Cerebellar nuclear complex (tissue), 1 donor: ENCODE measurements around the gene SLC7A11.

ENCODE experiments used
- DNase-seq, 2 experiments: peaks; one replicate each; lab custom pipeline; 2025; lab: John Stamatoyannopoulos, UW

The SLC7A11 gene

DNA sequence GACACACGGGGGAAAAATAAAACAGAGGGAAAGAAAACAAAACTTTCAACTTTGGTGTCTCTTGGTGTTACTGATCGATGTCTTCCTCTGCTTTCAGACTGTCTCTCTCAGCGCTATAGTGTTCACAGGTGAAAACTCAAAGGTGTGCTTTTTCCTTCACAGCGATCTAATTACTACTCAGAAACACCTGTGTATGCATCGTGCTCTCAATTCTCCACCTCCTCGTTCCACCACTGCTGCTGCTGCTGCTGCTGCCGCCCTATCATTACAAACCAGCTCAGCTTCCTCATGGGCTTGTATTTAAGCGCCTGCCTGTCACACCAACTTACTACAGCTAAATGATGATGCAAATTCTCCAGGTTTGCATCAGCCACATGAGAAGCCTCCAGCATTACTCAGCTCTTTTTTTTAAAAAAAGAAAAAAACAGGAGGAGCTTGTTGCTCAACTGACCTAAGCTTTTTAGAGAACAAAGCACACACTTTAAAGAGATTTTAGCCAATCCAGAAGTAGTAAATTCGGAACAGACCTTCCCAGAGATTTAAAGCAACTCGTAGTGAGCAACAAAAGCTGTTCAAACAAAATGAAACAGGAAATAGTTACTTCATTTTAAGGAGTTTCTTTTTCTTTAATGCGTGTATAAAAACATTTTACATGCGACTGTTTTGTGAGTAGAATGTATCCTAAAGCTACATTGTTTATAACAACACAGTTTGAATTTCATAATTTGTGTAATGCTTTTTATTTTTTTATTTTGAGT is at the start of gene SLC7A11:
SLC7A11 (minus strand) TSS at position 274 of the 758 bp plus-strand sequence. CDS start 280 bp downstream, outside the sequence.
- no peak for DNase-seq

DNA sequence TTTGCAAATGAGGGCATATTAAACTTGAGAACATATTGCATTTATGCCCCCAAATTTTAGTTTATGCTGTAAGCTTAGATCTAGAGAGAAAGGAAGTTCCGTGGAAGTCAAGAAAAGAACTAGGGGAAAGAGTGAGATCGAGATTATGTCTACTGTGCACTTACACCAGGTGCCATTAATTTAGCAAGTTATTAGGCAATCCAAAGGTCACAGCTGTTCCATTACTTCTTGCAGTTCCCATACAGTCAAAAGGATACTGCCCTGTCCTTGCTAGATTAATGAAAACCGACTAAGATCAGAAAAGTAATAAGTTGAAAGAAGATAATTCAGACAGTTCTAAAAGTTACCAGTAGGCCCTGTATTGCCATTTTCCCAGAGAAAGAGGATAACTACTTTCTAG is 49.3 kb upstream of the SLC7A11 start:
- DNase-seq, result no peak

DNA sequence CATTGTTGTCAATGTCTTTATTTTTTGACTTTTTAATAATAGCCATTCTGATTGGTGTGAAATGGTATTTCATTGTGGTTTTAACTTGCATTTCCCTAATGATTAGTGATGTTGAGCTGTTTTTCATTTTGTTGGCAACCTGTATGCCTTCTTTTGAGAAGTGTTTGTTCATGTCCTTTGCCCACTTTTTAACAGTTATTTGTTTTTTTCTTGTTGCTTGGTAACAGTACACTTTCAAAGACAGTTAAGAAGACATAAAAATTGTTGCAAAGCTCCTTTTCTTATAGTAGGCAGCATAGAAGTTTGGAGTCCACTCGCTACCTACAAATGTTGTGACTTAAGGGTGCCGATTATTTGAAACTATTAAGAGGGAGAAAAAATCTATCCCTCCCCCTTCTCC is 48.7 kb upstream of the SLC7A11 start:
- DNase-seq, result no peak

DNA sequence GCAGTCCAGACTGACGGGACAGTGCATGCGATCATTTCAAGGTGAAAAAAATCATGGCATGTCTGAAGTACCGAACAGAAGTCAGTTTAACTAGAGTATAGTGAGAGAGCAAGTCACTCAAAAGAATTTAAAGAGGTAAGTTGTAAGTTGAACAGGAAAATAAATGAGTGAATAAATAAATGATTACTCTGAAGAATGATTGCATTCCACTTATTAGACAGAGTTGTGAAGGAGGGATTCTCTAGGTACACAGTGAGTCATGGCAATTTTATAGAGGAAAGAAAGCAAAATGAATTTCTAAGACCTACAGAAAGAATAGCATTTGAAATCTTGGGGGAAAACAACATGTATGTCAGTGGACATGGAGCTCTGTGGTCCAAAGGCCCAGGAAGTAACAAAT is 37.1 kb upstream of the SLC7A11 start:
- DNase-seq, result no peak

DNA sequence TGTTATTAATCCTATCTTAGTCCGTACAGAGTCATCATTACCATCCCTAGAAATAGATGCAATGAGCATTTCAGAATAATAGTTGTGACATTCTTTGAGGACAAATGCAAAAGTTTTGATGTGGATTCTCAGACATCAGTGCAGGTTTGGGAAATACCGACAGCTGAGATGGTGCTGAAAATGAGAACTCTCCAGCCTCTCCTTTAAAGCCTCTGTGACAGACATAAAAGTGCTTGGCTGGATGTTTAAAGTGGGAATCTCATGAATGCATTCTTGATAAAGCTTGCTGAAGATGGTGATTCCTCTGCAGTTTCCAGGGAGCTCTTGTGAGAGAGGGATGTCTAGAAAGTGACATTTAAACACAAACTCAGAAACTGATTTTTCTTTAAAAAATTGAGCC is 35.0 kb upstream of the SLC7A11 start:
- no peak for DNase-seq

DNA sequence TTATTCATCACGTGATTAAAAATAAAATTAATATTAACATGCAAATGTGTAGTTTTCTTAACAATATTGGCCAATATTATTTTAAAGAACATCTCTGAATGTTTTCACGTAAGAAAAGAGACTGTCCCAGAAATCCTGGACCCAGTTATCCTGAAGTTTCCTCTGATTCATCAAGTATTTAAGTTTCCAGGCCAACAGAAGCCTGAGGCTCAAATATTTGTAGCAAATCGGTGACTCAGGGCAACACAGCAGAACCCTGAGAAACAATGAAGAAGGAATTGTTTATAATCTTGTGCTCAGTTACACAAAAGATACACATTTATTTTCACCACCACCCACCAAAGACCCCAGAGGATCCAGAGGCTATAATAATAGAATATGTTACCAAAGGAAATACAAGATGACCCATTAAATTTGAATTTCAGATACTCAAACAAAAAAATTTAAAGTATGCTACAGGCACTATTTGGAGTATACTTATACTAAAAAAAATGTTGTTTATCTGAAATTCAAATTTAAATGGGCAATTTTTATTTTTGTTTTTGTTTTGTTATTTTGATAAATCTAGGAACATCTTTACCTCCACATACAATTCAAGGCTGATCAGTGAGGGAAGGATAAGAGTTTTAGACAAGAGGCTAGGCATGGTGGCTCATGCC is 33.9 kb upstream of the SLC7A11 start:
- DNase-seq, result no peak

DNA sequence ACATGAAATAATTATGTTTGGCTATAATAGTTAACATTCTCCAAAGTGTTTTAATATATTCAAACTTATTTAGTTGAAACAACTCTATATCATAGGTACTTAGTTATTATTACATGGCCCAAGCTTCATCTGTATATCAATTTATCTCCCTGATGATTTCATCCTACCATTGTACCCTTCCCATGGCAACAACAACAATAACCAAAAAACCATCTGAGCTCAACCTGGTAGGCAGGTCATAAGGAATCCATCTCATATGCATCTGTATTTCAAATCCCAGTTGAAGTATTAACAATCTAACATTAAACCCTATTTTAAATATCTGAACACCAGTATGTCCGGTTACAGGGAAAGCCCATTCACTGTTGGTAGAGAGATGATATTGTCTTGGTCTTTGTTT is 33.1 kb upstream of the SLC7A11 start:
- DNase-seq, result no peak

DNA sequence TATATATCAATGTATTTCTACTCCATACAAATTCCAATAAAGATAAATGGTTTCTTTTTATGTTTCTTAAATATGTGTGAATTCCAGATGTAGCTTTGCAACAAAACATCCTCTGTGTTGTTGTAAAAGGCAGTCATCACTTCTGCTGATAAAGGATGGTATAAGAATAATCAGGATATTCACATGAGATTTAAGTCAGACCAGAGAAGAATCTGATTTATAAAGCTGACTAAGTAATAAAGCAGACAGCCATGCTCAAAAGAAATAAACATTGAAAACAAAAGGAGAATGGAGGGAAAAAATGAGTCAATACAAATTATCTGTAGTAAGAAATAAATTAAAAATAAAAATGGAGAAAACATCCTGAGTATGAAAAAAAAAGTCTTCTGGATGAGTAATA is 27.0 kb upstream of the SLC7A11 start:
- no peak for DNase-seq

DNA sequence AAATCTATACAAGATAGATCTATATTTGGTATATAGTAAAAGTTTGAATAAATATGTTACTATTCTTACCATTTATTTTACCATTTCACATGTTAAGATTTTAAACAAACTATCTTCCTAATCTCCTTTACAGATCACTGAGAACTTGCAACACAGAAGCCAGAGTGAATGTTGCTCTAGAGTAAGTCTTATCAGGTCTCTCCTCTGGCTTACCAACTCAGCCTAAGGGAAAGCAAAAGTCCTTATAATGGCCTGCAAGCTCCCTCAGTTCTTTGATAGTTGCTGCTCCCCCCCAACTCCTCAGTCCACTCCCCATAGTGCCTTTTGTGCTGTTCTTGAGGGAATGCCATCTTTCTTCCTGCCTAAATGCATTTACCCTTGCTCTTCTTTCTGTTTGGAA is 25.7 kb upstream of the SLC7A11 start:
- no peak for DNase-seq

DNA sequence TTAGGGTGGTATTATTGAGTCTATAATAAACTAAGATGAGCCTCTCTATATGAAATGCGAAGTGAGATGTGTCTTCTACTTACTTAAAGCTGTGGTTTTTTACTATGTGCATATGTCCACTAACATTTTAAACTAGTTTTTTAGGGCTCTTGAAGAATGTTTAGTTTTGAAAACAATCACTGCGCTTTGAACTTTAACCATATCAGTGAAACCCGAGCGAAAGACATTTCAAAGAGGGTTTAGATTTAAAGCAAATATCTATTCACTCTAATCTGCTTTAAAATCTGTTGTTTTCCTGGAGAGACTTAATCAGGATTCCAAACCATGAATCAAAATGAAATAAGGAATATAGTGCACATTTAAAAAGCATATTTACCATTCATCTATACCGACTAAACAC is 24.8 kb upstream of the SLC7A11 start:
- DNase-seq, result no peak

DNA sequence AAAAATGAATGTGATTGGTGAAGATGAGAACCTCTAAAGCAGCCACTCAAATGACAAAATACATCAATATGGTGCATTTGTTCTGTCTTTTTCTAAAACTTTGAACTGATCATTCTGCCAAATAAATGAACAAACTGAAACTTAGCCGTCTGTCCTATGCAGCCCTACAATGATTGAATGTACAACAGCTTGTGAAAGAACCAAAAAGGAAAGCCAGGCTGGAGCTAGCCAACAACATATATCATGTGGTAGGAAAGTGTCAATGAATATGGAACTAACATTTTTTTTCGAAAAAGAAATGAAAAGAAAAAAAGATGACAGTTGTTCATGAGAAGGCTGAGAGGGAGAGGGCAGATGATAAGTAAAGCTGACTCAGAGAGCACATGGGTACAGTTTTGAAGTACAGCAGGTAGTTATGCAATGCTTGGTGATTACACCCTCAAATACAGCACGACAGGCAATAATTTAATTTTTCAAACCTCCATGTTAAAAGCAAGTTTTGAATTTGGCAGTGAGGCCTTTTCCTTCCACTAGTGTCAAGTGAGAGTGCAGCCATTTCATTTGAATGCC is 21.2 kb upstream of the SLC7A11 start:
- no peak for DNase-seq

DNA sequence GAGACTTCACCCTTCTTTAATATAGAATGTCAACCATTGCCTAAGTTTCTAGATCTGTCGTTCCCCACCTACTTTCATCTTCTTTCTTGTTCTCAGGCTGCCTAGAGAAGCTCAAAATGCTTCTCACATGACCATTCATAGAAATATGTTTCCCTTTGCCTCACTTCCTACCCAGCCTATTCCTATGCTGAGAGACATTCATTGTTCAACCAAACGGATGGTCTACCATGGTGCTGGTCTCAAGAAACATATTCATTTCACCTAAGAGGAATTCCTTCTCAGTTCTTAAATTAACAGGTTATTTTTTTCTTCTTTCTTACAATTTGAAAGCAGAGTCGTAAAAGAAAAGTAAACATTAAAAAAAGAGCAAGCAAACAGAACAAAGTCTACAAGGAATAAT is 20.3 kb upstream of the SLC7A11 start:
- no peak for DNase-seq

DNA sequence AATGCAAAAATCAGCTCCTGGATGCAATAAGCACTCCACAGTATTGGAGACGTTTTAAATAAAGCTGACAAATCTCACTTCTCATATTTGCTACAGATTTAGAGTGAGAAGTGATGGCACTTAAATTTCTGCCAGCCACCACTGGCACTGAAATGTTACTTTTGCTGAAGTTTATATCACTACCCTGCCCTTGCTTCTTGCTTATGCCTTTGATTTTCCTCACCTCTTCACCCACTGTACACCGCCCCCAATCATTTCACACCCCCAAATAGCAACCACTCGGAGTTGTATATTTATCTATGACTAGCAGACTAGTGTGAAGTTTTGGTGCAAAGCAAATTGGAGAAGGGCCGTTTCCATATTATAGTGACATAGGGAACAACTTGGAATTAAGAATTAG is 19.9 kb upstream of the SLC7A11 start:
- no peak for DNase-seq

DNA sequence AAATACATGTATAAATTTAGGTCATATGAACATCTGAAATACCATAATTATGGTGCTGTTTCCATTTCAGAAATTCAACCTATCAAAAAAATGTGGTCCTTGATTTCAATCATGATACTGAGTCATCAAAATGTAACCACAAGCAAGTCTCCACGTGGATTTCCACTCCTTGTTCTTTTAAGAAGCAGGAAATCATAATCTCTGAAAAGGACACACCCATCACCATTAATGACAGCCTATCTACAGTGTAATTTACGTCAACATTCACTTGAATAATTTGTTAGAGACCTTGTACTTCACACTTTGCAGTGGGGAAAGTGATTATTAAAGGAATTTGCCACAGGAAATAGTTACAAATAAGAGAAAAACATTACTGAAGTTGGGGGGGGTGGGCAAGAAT is 17.7 kb upstream of the SLC7A11 start:
- no peak for DNase-seq

DNA sequence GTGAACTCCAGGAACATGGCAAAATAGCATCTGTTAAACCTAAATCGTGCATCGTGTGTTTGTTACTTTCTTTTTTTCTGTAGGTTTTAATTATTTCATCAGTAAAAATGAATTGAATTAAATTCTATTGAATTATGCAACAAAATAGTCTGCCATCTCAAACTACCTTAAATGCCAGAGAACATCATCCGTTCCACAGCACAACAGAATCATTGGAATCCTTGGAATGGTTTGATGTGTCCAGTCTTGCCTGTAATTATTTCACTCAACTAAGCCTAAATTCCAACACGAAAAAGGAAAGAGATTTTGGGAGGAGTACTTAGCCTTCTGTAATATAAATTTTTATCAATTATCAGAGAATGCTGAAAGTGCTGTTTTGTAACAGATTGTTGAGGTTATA is 17.1 kb upstream of the SLC7A11 start:
- DNase-seq, result no peak

DNA sequence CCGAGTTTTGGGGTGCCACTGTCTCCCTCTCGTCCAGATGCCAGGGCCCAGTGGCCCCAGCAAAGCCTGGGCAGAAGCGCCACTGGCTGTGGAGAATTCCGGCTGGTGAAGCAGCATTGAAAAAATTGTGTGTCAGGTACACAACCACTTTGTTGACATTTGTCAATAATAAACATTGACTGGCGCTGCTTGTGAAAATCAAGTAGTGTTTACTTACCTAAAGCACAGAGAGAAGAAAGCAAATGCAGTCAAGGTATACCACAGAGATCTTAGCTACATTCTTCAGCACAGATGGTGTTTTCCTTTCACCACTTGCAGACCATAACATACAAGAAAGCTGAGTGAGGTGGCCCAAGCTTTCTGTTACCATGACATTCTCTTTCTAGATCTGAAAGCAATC is 14.5 kb upstream of the SLC7A11 start:
- DNase-seq, result no peak

DNA sequence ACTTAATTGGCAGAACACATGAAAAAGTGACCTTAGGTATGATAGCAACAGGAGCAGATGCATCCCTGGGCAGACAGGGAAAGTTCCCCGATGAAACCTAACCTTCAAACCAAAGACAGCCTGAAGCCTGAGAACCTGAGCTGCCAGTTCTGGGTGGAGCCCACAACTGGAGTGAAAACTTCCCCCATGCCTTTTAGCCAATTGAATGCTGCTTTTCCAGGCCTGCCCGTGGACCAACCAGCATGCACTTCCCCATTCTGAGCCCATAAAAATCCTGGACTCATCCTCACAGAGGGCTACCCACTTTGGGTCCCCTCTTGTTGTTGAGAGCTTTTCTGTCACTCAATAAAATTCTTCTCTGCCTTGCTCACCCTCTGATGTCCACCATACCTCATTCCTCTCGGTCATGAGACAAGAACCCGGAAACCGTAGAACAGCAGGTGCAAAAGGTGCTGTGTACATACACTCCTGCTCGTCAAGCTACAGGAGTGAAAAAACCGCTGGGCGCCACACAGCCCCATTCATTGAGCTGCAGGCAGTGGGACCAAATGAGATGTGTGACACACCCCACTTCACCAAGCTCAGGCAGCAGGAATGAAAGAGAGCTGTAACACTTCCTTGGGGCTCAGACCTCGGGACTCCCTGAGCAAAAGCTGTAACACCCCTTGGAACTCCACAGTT is 13.9 kb upstream of the SLC7A11 start:
- DNase-seq, result no peak

DNA sequence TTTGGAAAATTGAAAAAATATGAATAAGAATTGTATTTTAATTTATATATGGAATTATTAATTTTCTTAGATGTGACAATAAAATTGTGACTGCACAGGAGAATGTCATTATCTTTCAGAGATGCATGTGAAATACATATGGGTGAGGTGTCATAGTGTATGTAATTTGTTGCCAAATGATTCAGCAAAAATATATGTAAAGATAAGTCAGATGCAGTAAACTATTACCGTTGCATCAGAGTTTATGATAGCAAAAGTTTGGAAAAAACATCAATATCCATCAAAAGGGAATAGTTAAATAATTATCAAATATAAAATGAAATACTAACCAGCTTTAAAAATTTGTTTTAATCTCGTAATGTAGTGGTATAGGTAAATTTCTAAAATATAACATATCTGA is 10.4 kb upstream of the SLC7A11 start:
- DNase-seq, result no peak

DNA sequence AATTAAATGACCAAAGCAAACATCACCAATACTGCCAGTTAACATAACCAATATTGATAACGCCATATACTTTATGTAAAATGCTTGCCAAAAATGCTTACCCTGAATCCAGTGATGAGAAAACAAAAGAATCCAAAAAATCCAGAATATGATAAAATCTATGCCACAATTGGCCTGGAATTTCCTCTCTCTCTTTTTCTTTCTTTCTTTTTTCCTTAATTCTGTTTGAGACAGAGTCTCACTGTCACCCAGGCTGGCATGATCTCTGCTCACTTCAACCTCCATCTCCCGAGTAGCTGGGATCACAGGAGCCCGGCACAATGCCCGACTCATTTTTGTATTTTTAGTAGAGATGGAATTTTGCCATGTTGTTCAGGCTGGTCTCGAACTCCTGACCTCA is 9.8 kb upstream of the SLC7A11 start:
- DNase-seq, result no peak

DNA sequence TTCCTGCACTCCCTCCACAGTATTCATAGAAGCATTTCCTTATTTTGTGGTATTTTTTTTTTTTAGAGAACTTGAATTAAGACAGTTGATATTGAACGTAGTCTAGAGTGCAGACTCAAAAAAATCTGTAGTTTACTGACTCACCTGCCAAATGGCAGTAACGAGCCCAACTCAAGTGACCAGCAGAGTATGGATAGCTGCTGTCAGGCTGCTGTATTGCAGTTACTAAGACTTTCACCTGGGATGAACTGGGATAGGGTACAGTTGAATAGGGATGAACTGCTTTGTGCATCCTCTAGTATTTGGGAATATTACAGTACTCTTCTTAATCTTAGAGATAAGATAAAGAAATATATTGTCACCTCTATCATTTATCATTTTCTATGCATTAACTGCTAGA is 7.0 kb upstream of the SLC7A11 start:
- no peak for DNase-seq

DNA sequence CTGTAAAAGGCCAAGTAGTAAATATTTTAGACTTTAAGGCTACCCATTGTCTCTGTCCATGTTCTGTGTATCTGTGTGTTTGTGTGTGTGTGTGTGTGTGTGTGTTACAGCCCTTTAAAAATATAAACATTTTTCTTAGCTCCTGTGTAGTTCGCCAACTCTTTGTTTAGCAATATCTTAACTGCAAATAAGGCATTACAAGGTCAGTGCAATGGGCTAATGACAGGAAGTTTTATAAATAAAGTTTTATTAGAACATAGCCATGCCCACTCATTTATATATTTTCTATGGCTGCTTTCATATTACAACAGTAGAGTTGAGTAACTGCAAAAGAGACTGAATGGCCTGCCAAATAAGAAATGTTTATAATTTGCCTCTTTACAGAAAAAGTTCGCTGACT is 5.9 kb upstream of the SLC7A11 start:
- DNase-seq, result no peak

DNA sequence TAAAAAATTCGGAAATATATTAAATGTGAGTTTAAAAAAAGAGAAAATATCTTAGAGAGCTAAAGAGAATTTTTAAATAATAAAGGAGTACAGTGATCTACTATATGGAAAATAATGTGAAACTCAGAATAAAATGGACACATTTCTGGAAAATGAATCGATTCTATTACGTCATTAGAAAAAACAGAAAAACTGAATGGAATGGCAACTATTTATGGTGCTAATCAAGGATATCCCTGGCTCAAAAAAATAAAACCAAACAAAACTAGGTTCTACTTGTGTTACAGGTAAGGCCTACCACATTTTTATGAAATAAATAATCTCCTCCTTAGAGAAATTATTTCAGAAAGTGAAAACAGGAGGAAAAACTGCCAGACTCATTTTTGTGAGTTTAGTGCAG is 5.5 kb upstream of the SLC7A11 start:
- no peak for DNase-seq

DNA sequence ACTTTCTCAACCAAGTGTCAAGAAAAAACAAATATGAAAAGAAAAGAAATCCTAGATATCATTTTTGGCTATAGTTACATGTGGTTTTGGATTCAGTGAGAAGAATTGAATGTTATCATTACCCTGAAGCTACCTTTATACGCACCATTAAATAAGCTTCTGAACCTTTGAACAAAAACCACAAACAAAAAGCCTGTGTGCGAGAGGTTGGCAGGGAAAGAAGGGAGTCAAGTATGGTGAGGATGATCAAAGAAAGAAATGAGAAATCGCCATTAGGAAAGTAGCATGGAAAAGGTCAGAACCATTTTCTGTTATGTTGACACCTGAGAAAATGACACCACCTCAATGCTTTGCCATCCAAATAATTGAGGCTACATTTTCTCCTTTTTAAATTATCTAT is 1.2 kb upstream of the SLC7A11 start:
- DNase-seq, result no peak
